ENCODE results near the gene UGT1A7.

DNA sequence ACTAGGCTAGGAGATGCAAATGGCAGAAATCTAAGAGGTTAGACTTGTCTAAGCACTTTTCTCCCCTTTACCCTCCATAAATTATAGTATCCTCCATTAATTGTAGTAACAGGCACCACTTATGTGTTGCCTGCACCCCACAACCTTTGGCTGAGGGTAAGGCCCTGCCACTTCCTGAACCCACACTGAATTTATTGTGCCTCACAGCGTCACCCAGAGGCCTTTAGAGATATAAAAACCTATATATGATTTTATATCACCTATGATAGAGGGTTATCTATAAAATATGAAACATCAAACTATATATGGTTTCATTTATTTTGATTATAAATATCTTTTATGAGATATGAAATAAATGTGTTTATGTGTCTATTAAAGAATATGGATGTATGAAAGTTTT is 7.4 kb upstream of the UGT1A7 start:
- TF ChIP-seq, protein P1, sequence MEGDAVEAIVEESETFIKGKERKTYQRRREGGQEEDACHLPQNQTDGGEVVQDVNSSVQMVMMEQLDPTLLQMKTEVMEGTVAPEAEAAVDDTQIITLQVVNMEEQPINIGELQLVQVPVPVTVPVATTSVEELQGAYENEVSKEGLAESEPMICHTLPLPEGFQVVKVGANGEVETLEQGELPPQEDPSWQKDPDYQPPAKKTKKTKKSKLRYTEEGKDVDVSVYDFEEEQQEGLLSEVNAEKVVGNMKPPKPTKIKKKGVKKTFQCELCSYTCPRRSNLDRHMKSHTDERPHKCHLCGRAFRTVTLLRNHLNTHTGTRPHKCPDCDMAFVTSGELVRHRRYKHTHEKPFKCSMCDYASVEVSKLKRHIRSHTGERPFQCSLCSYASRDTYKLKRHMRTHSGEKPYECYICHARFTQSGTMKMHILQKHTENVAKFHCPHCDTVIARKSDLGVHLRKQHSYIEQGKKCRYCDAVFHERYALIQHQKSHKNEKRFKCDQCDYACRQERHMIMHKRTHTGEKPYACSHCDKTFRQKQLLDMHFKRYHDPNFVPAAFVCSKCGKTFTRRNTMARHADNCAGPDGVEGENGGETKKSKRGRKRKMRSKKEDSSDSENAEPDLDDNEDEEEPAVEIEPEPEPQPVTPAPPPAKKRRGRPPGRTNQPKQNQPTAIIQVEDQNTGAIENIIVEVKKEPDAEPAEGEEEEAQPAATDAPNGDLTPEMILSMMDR (IDR thresholded peaks at IDR 0.05), result no peak
- TF ChIP-seq POLR2AphosphoS5 (IDR thresholded peaks at IDR 0.05), result no peak
- no peak for TF ChIP-seq POLR2A (IDR thresholded peaks at IDR 0.05)
